Central memory CD4-positive, alpha-beta T cell (primary cell): ENCODE results near the gene GLI3.

ENCODE experiments used
- DNase-seq: peaks from one replicate; pipeline ENCODE4 v3.0.0; 2022

GLI3 gene

GRCh38 chr7:41992881-41993867, 243.8 kb downstream of the GLI3 start:
- DNase-seq = no peak

GRCh38 chr7:41984888-41985287, 252.1 kb downstream of the GLI3 start:
- DNase-seq = no peak

GRCh38 chr7:41981046-41982040, 255.7 kb downstream of the GLI3 start:
- no peak for DNase-seq

GRCh38 chr7:41979834-41980307, 257.1 kb downstream of the GLI3 start:
- DNase-seq = no peak

GRCh38 chr7:41978858-41979257, 258.2 kb downstream of the GLI3 start:
- DNase-seq = no peak

GRCh38 chr7:41977661-41978060, 259.3 kb downstream of the GLI3 start:
- no peak for DNase-seq

GRCh38 chr7:41977151-41977651, 259.8 kb downstream of the GLI3 start:
- no peak for DNase-seq

GRCh38 chr7:41976411-41976810, 260.6 kb downstream of the GLI3 start:
- no peak for DNase-seq

- DNase-seq = no peak
Measured at GRCh38 chr7:41975849-41976248, 261.2 kb downstream of the GLI3 start.

GRCh38 chr7:41974870-41975557, 262.0 kb downstream of the GLI3 start:
- no peak for DNase-seq

- DNase-seq = no peak
Measured at GRCh38 chr7:41973202-41973730, 263.7 kb downstream of the GLI3 start.

GRCh38 chr7:41972776-41973175, 264.2 kb downstream of the GLI3 start:
- DNase-seq = no peak

- no peak for DNase-seq
Measured at GRCh38 chr7:41972270-41972669, 264.7 kb downstream of the GLI3 start.

GRCh38 chr7:41971640-41972187, 265.3 kb downstream of the GLI3 start:
- no peak for DNase-seq

- no peak for DNase-seq
Measured at GRCh38 chr7:41970941-41971340, 266.1 kb downstream of the GLI3 start.

- DNase-seq = no peak
Measured at GRCh38 chr7:41969561-41970105, 267.4 kb downstream of the GLI3 start.

GRCh38 chr7:41967156-41967555, 269.9 kb downstream of the GLI3 start:
- DNase-seq = no peak

- no peak for DNase-seq
Measured at GRCh38 chr7:41965951-41966505, 271.0 kb downstream of the GLI3 start.

GRCh38 chr7:41964849-41965745, 271.9 kb downstream of the GLI3 start:
- no peak for DNase-seq

- DNase-seq = no peak
Measured at GRCh38 chr7:41964183-41964753, 272.7 kb downstream of the GLI3 start.
